H1 (cell line): Measurements from ENCODE around the gene SPTAN1. TPM values are rescaled to one million over a fixed set of nuclear protein-coding genes. Genes with fewer than 3 reads are reported as not detected.

ENCODE experiments used
- CTCF ChIA-PET: fragments of 300-600 bp; sonication (Branson Sonifier 250); formaldehyde crosslinking; loops from one replicate; lab custom pipeline; 2021; ENCODE audit not compliant: partially characterized antibody; lab: Charles Lee
- POLR2A ChIA-PET: fragments of 300-600 bp; sonication (Branson Sonifier 250); formaldehyde crosslinking; loops from one replicate; lab custom pipeline; 2021; ENCODE audit warnings: inconsistent platforms; ENCODE audit not compliant: partially characterized antibody; lab: Charles Lee
- DNase-seq, 2 experiments: peaks; one replicate each; pipeline versions ENCODE4 v3.0.0 to v3.0.0-alpha.2; 2010 to 2022; ENCODE audit warnings: low spot score in 2 of 2, low read depth in 1 of 2, mixed read lengths in 1 of 2
- FAIRE-seq: peaks from 2 replicates; lab custom pipeline; 2011; peaks lifted over from hg19 to GRCh38; lab: Jason Lieb, UNC
- H2AFZ ChIP-seq: 2 replicates; pipeline ENCODE4 v1.8.1; 2012; ENCODE audit warnings: low read length, inconsistent platforms
- H2AK5ac ChIP-seq: 2 replicates; pipeline ENCODE4 v1.6.1; 2013; ENCODE audit warnings: low read depth, low read length
- H2BK120ac ChIP-seq: replicated peaks from 2 replicates; pipeline ENCODE3; 2013; ENCODE audit warnings: low read depth, low read length, inconsistent platforms
- H2BK12ac ChIP-seq: 2 replicates; pipeline ENCODE4 v1.6.1; 2013; ENCODE audit warnings: low read depth, low read length
- H2BK15ac ChIP-seq: 2 replicates; pipeline ENCODE4 v1.6.1; 2013; ENCODE audit warnings: low read length
- H2BK20ac ChIP-seq: 2 replicates; pipeline ENCODE4 v1.6.1; 2013; ENCODE audit warnings: low read length
- H2BK5ac ChIP-seq: 2 replicates; pipeline ENCODE4 v1.6.1; 2013; ENCODE audit warnings: low read depth, low read length
- H3K14ac ChIP-seq: 2 replicates; pipeline ENCODE4 v1.6.1; 2013; ENCODE audit warnings: inconsistent platforms; ENCODE audit not compliant: insufficient read length
- H3K18ac ChIP-seq: 2 replicates; pipeline ENCODE4 v1.6.1; 2013; ENCODE audit warnings: low read length; ENCODE audit errors: extremely low read depth
- H3K23ac ChIP-seq: 2 replicates; pipeline ENCODE4 v1.6.1; 2013; ENCODE audit warnings: inconsistent platforms; ENCODE audit not compliant: insufficient read length
- H3K23me2 ChIP-seq: 2 replicates; pipeline ENCODE4 v1.6.1; 2013; ENCODE audit warnings: low read depth, low read length
- H3K27ac ChIP-seq: 2 replicates; pipeline ENCODE4 v1.6.1; 2011; ENCODE audit warnings: low read depth, low read length, inconsistent platforms
- H3K27me3 ChIP-seq, 4 experiments: replicated peaks in 1 of 4; 1 replicate in 1 of 4; 2 replicates in 3 of 4; pipeline versions ENCODE4 v1.6.1 to v1.8.1; 2011 to 2013; ENCODE audit warnings: low read length in 3 of 4, mild to moderate bottlenecking in 3 of 4, inconsistent platforms in 2 of 4, mixed read lengths in 2 of 4, moderate library complexity in 1 of 4; ENCODE audit not compliant: control insufficient read depth in 3 of 4, insufficient read depth in 3 of 4; ENCODE audit errors: extremely low read depth in 1 of 4
- H3K36me3 ChIP-seq, 4 experiments: 2 replicates each; pipeline versions ENCODE4 v1.6.1 to v1.8.1; 2011 to 2013; ENCODE audit warnings: mild to moderate bottlenecking in 4 of 4, low read length in 3 of 4, moderate library complexity in 2 of 4, control low read depth in 1 of 4, inconsistent platforms in 1 of 4; ENCODE audit not compliant: insufficient read depth in 4 of 4, control insufficient read depth in 2 of 4
- H3K4ac ChIP-seq: replicated peaks from 2 replicates; pipeline ENCODE3; 2013; ENCODE audit warnings: low read length, low read depth, mixed read lengths, inconsistent platforms; ENCODE audit not compliant: insufficient read length
- H3K4me1 ChIP-seq, 4 experiments: replicated peaks in 1 of 4; 1 replicate in 1 of 4; 2 replicates in 3 of 4; pipeline versions ENCODE4 v1.6.1 to v1.8.1; 2011 to 2013; ENCODE audit warnings: low read length in 3 of 4, inconsistent platforms in 2 of 4, mixed read lengths in 1 of 4; ENCODE audit not compliant: insufficient read depth in 4 of 4, control insufficient read depth in 3 of 4
- H3K4me2 ChIP-seq, 2 experiments: 2 replicates each; pipeline versions ENCODE4 v1.6.1 to v1.8.1; 2011 to 2013; ENCODE audit warnings: low read depth in 2 of 2, low read length in 2 of 2, control low read depth in 1 of 2, inconsistent platforms in 1 of 2, mild to moderate bottlenecking in 1 of 2; ENCODE audit not compliant: insufficient read depth in 1 of 2
- H3K4me3 ChIP-seq, 4 experiments: fragments of 200-600, 300-600 bp in 1 of 4; sonication (generic), shearing (Covaris generic), sonication (Bioruptor Twin) in 1 of 4; 2 replicates each; pipeline versions ENCODE4 v1.5.1 to v1.8.1; 2011 to 2016; ENCODE audit warnings: low read length in 4 of 4, low read depth in 3 of 4, control low read depth in 2 of 4, inconsistent platforms in 2 of 4, mild to moderate bottlenecking in 2 of 4, mixed read lengths in 1 of 4, moderate library complexity in 1 of 4; ENCODE audit not compliant: insufficient read depth in 2 of 4; ENCODE audit errors: extremely low read depth in 1 of 4
- H3K56ac ChIP-seq: replicated peaks from 2 replicates; pipeline ENCODE3; 2013; ENCODE audit warnings: low read depth, mild to moderate bottlenecking, mixed read lengths, low read length, inconsistent platforms; ENCODE audit not compliant: insufficient read length
- H3K79me1 ChIP-seq: 2 replicates; pipeline ENCODE4 v1.6.1; 2013; ENCODE audit warnings: low read depth, low read length, control low read depth
- H3K79me2 ChIP-seq, 2 experiments: 2 replicates each; pipeline versions ENCODE4 v1.6.1 to v1.8.1; 2012 to 2013; ENCODE audit warnings: low read length in 2 of 2, mild to moderate bottlenecking in 2 of 2, inconsistent platforms in 1 of 2; ENCODE audit not compliant: insufficient read depth in 2 of 2, control insufficient read depth in 1 of 2
- H3K9ac ChIP-seq, 4 experiments: replicated peaks in 1 of 4; 1 replicate in 1 of 4; 2 replicates in 3 of 4; pipeline versions ENCODE4 v1.6.1 to v1.8.1; 2011 to 2013; ENCODE audit warnings: low read depth in 3 of 4, low read length in 3 of 4, control low read depth in 2 of 4, mild to moderate bottlenecking in 2 of 4, moderate library complexity in 2 of 4, inconsistent platforms in 1 of 4; ENCODE audit errors: extremely low read depth in 1 of 4
- H3K9me3 ChIP-seq, 2 experiments: 2 replicates each; pipeline versions ENCODE4 v1.6.1 to v1.8.1; 2012 to 2013; ENCODE audit warnings: mild to moderate bottlenecking in 2 of 2, moderate library complexity in 2 of 2, control low read depth in 1 of 2, inconsistent platforms in 1 of 2, low read depth in 1 of 2, low read length in 1 of 2, mixed read lengths in 1 of 2; ENCODE audit not compliant: insufficient read depth in 2 of 2
- H4K20me1 ChIP-seq, 2 experiments: replicated peaks in 1 of 2; 2 replicates each; pipeline versions ENCODE3 to v1.8.1; 2011 to 2013; ENCODE audit warnings: inconsistent platforms in 2 of 2, low read length in 2 of 2, mild to moderate bottlenecking in 1 of 2; ENCODE audit not compliant: insufficient read depth in 2 of 2, control insufficient read depth in 1 of 2
- H4K5ac ChIP-seq: 2 replicates; pipeline ENCODE4 v1.6.1; 2013; ENCODE audit warnings: low read length, low read depth, mixed read lengths, inconsistent platforms; ENCODE audit not compliant: insufficient read length
- H4K8ac ChIP-seq: 2 replicates; pipeline ENCODE4 v1.8.0; 2013; ENCODE audit warnings: mild to moderate bottlenecking, moderate library complexity, low read length, inconsistent platforms; ENCODE audit not compliant: insufficient read depth; ENCODE audit errors: extremely low read depth
- H4K91ac ChIP-seq: replicated peaks from 2 replicates; pipeline ENCODE3; 2013; ENCODE audit warnings: low read length, mixed read lengths, inconsistent platforms; ENCODE audit not compliant: insufficient read length
- CHD2 ChIP-seq: IDR thresholded peaks from 2 replicates; pipeline ENCODE4 v1.6.1; 2012; ENCODE audit warnings: low read length, improper control_type of control experiment
- E2F6 ChIP-seq: IDR thresholded peaks from 2 replicates; pipeline ENCODE4 v1.6.1; 2012; ENCODE audit warnings: inconsistent platforms
- SIRT6 ChIP-seq: IDR thresholded peaks from one replicate; pipeline ENCODE4 v1.7.1; 2012; ENCODE audit warnings: low read length, inconsistent platforms
- SP2 ChIP-seq: IDR thresholded peaks from 2 replicates; pipeline ENCODE4 v1.6.1; 2012; ENCODE audit warnings: mild to moderate bottlenecking, low read length, inconsistent platforms
- TAF1 ChIP-seq: IDR thresholded peaks from 2 replicates; pipeline ENCODE4 v1.6.1; 2011; ENCODE audit warnings: mild to moderate bottlenecking, low read depth, low read length
- WGBS, 2 experiments: shearing (Covaris generic) in 1 of 2; methylation state at CpG; one replicate each; pipeline versions ENCODE4 v1.1.6 to v1.1.7; 2013 to 2015; ENCODE audit warnings: low lambda C conversion rate in 2 of 2, mixed read lengths in 2 of 2, inconsistent platforms in 1 of 2, low coverage in 1 of 2, missing lambda C conversion rate in 1 of 2; ENCODE audit not compliant: insufficient replicate concordance in 2 of 2, insufficient coverage in 1 of 2, insufficient read length in 1 of 2; ENCODE audit errors: extremely low coverage in 1 of 2, missing lambda C conversion rate in 1 of 2; 5-methylcytosine and 5-hydroxymethylcytosine counted together
- polyA plus RNA-seq, 7 experiments: library from polyadenylated mRNA; depleted of rRNA in 3 of 7; stranded (reverse) in 5 of 7; unstranded in 2 of 7; fragments of >200 nt in 5 of 7; fragments of 200-250 nt in 2 of 7; gene quantifications; 1 replicate in 5 of 7; 2 replicates in 1 of 7; 4 replicates in 1 of 7; pipeline versions ENCODE4 v1.2.1 to v1.2.3, GENCODE V29; 2011 to 2013; ENCODE audit warnings: missing spikeins in 2 of 7, mixed read lengths in 2 of 7
- total RNA-seq: library from RNA; stranded (reverse); fragmentation: NEBNext Ultra II Directional; extraction: Animal tissue kit (Norgen Biotek cat#: 25700); gene quantifications from 2 replicates; pipeline ENCODE4 v1.2.1, GENCODE V29; 2021
- TF ChIP-seq, protein P1 (sequence below): IDR thresholded peaks from 2 replicates; pipeline ENCODE4 v1.6.1; 2011; ENCODE audit warnings: low read length, improper control_type of control experiment

SPTAN1 gene
- total and polyA plus RNA-seq, 2 of the 8 experiments (the other 6 are each of a cell fraction or from before 2014, with no cell fraction given): 182 to 216 TPM

GRCh38 chr9:128565578-128565977, 13.2 kb downstream of the SPTAN1 start:
- H2BK20ac ChIP-seq: no peak overlapping the region
- H2AFZ ChIP-seq: no peak overlapping the region
- DNase-seq: no peak
- H3K9me3 ChIP-seq: no peaks in the 10 kb centered on the region
- CTCF ChIA-PET: interaction anchor here (0.6 to 1.3 kb wide), 3 partner anchors 25 to 745 kb away, joined by 3 read pairs; no protein-coding TSS in a partner anchor
- H3K4me2 ChIP-seq: no peak overlapping the region
- no peak overlapping the region for H3K27ac ChIP-seq
- H3K23ac ChIP-seq: no peak overlapping the region
- peaks cover 2% of the 10 kb centered on the region for H3K79me1 ChIP-seq
- H3K23me2 ChIP-seq: no peaks in the 10 kb centered on the region
- no peak overlapping the region for H3K18ac ChIP-seq
- H2AK5ac ChIP-seq: no peak overlapping the region
- H4K91ac ChIP-seq: no peak overlapping the region
- H3K4ac ChIP-seq: no peak overlapping the region
- peaks cover 0 to 3% of the 10 kb centered on the region in 2 experiments; a peak in 1 of 4 replicates for H3K79me2 ChIP-seq
- no peaks in the 10 kb centered on the region for H3K4me1 ChIP-seq
- no peak overlapping the region for H3K14ac ChIP-seq
- no peaks in the 10 kb centered on the region for H3K27me3 ChIP-seq
- H2BK15ac ChIP-seq: no peak overlapping the region
- 93% methylated on average over 4 of the region's 4 CpGs; no CpG with 5 or more reads in 1 of the 2 experiments for WGBS, 2 experiments
- no peak overlapping the region for H3K9ac ChIP-seq
- no peak overlapping the region for H3K4me3 ChIP-seq
- no peak for TF ChIP-seq SIRT6
- TF ChIP-seq TAF1: no peak
- no peak for TF ChIP-seq E2F6
- TF ChIP-seq, protein P1, sequence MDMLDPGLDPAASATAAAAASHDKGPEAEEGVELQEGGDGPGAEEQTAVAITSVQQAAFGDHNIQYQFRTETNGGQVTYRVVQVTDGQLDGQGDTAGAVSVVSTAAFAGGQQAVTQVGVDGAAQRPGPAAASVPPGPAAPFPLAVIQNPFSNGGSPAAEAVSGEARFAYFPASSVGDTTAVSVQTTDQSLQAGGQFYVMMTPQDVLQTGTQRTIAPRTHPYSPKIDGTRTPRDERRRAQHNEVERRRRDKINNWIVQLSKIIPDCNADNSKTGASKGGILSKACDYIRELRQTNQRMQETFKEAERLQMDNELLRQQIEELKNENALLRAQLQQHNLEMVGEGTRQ: no peak
- TF ChIP-seq CHD2: no peak
- TF ChIP-seq SP2: no peak
- H4K5ac ChIP-seq: no peak overlapping the region
- POLR2A ChIA-PET: interaction anchor here (0.7 to 7.3 kb wide), 4 partner anchors 13 to 135 kb away, joined by 3 to 59 read pairs (median 4); partner anchors contain the start of gene SPTAN1
- no peak for FAIRE-seq
- no peak overlapping the region for H2BK12ac ChIP-seq
- H3K56ac ChIP-seq: no peak overlapping the region
- no peak overlapping the region for H2BK5ac ChIP-seq
- H2BK120ac ChIP-seq: no peak overlapping the region
- H4K8ac ChIP-seq: no peak overlapping the region
- peaks cover 7 to 31% (median 12%) of the 10 kb centered on the region in 4 experiments; a peak in 7 of 8 replicates for H3K36me3 ChIP-seq
- H4K20me1 ChIP-seq: peaks cover 0 to 2% of the 10 kb centered on the region in 2 experiments
